Suprapubic skin (tissue), 4 donors: ENCODE data around the gene PDXP. TPM values are rescaled to one million over a fixed set of nuclear protein-coding genes. Genes with fewer than 3 reads are reported as not detected.
A peak's percentile ranks its signal among the peaks of the same experiment; 100 is the strongest.

Source experiments
- DNase-seq, 2 donors: peaks; one replicate each; pipeline ENCODE4 v3.0.0-alpha.2; 2019; ENCODE audit warnings: low spot score in 2 of 2
- H3K27ac ChIP-seq: fragments of 200-600 bp; sonication (generic); one replicate; pipeline ENCODE4 v1.5.1; 2019
- H3K27me3 ChIP-seq: fragments of 200-600 bp; sonication (generic); one replicate; pipeline ENCODE4 v1.5.1; 2019
- H3K36me3 ChIP-seq: fragments of 200-600 bp; sonication (generic); one replicate; pipeline ENCODE4 v1.5.1; 2019
- H3K4me1 ChIP-seq: fragments of 200-600 bp; sonication (generic); one replicate; pipeline ENCODE4 v1.5.1; 2019
- H3K4me3 ChIP-seq: fragments of 200-600 bp; sonication (generic); one replicate; pipeline ENCODE4 v1.5.1; 2019; ENCODE audit warnings: mild to moderate bottlenecking
- H3K9me3 ChIP-seq: fragments of 200-600 bp; sonication (generic); one replicate; pipeline ENCODE4 v1.5.1; 2019
- CTCF ChIP-seq, 2 donors: fragments of 200-600 bp in 1 of 2; fragments of 450-650 bp in 1 of 2; sonication (generic) in 1 of 2; IDR thresholded peaks; one replicate each; pipeline ENCODE4 v1.5.1; 2016 to 2019; ENCODE audit warnings: antibody characterized with exemption in 2 of 2, mild to moderate bottlenecking in 1 of 2, moderate library complexity in 1 of 2
- EP300 ChIP-seq: sonication (generic); formaldehyde crosslinking; IDR thresholded peaks from one replicate; pipeline ENCODE4 v1.6.1; 2017; ENCODE audit warnings: antibody characterized with exemption
- POLR2A ChIP-seq, 2 donors: fragments of 450-650 bp; IDR thresholded peaks; one replicate each; pipeline ENCODE4 v1.6.1; 2017; ENCODE audit warnings: antibody characterized with exemption in 2 of 2, mild to moderate bottlenecking in 2 of 2, moderate library complexity in 2 of 2
- POLR2AphosphoS5 ChIP-seq, 3 donors: sonication (generic); formaldehyde crosslinking; IDR thresholded peaks; one replicate each; pipeline ENCODE4 v1.6.1; 2017; ENCODE audit warnings: antibody characterized with exemption in 3 of 3
- WGBS: methylation state at CpG from one replicate; pipeline ENCODE4 v1.1.5; 2018; 5-methylcytosine and 5-hydroxymethylcytosine counted together
- total RNA-seq, 4 donors: library from RNA; depleted of rRNA; stranded (reverse); fragments of >200 nt; gene quantifications; one replicate each; pipeline ENCODE4 v1.1.0, GENCODE V29; 2016

PDXP gene
- total RNA-seq, 4 donors from 2014 or later = 4.2 to 6.1 (median 4.9) TPM

- DNase-seq = peak; percentile 96 to 97
- WGBS = 36% methylated on average over 23 of the region's 39 CpGs
- no peak within 1 kb of the TSS for H3K27ac ChIP-seq
- peaks cover 27% of the 10 kb centered on the region for H3K36me3 ChIP-seq
- TF ChIP-seq POLR2AphosphoS5 (IDR thresholded peaks at IDR 0.05) (peak in 1 of 3 donors; percentile 3), POLR2A (IDR thresholded peaks at IDR 0.05) (no peak), CTCF (IDR thresholded peaks at IDR 0.05) (peak in 1 of 2 donors; percentile 31), EP300 (no peak)
- no peaks in the 10 kb centered on the region for H3K9me3 ChIP-seq
- H3K27me3 ChIP-seq = no peaks in the 10 kb centered on the region
- peak within 1 kb of the TSS; percentile 39 for H3K4me3 ChIP-seq
- peaks cover 17% of the 10 kb centered on the region for H3K4me1 ChIP-seq
These were observed 38.4 kb downstream of the PDXP start, which contains the start of gene TRIOBP for GRCh38 chr22:37696657-37697537. Gene TRIOBP (plus strand): TSS chr22:37697048. CDS start chr22:37701366, 4,318 bp downstream.

- Histone ChIP-seq H3K4me3 (no peak overlapping the region), H3K9me3 (no peaks in the 10 kb centered on the region), H3K36me3 (peaks cover 22% of the 10 kb centered on the region), H3K27ac (no peak overlapping the region), H3K27me3 (no peaks in the 10 kb centered on the region), H3K4me1 (peaks cover 17% of the 10 kb centered on the region)
- WGBS = 33% methylated on average over 2 of the region's 3 CpGs
- no peak for DNase-seq
- TF ChIP-seq POLR2AphosphoS5 (IDR thresholded peaks at IDR 0.05) = no peak
- TF ChIP-seq CTCF (IDR thresholded peaks at IDR 0.05) = no peak
- TF ChIP-seq EP300 = no peak
- no peak for TF ChIP-seq POLR2A (IDR thresholded peaks at IDR 0.05)
These were observed 39.0 kb downstream of the PDXP start for GRCh38 chr22:37697538-37697835.

- no peak for TF ChIP-seq POLR2A (IDR thresholded peaks at IDR 0.05)
- no peak for TF ChIP-seq EP300
- TF ChIP-seq POLR2AphosphoS5 (IDR thresholded peaks at IDR 0.05) = no peak
- no peak for TF ChIP-seq CTCF (IDR thresholded peaks at IDR 0.05)
- Histone ChIP-seq H3K36me3 (peaks cover 5% of the 10 kb centered on the region), H3K4me1 (peaks cover 11% of the 10 kb centered on the region), H3K9me3 (no peaks in the 10 kb centered on the region), H3K27ac (no peak overlapping the region), H3K27me3 (no peaks in the 10 kb centered on the region), H3K4me3 (no peak overlapping the region)
- DNase-seq = no peak
- 71% methylated on average over 8 of the region's 8 CpGs for WGBS
These were observed 42.7 kb downstream of the PDXP start for GRCh38 chr22:37701141-37701786.

GRCh38 chr22:37703906-37704305 lies 45.4 kb downstream of the PDXP start:
- Histone ChIP-seq H3K36me3 (peaks cover 5% of the 10 kb centered on the region), H3K4me3 (no peak overlapping the region), H3K27ac (no peak overlapping the region), H3K9me3 (no peaks in the 10 kb centered on the region), H3K27me3 (no peaks in the 10 kb centered on the region), H3K4me1 (no peaks in the 10 kb centered on the region)
- WGBS = 79% methylated on average over 7 of the region's 7 CpGs
- no peak for DNase-seq
- TF ChIP-seq POLR2AphosphoS5 (IDR thresholded peaks at IDR 0.05) (no peak), CTCF (IDR thresholded peaks at IDR 0.05) (no peak), EP300 (no peak), POLR2A (IDR thresholded peaks at IDR 0.05) (no peak)

DNA sequence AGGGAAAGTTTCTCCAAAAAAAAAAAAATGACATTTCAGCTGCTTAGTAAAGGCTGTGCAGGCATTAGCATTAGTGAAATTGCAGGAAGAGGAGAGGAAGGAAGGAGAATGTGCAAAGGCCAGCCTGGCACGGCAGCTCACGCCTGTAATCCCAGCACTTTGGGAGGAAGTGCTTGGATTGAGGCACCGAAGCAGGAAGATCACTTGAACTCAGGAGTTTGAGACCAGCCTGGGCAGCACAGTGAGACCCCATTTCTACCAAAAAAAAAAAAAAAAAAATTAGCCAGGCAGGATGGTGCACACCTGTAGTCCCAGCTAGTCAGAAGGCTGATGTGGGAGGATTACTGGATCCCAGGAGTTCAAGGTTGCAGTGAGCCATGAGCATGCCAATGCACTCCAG lies 46.1 kb downstream of the PDXP start:
- Histone ChIP-seq H3K4me1 (no peaks in the 10 kb centered on the region), H3K4me3 (no peak overlapping the region), H3K36me3 (peaks cover 5% of the 10 kb centered on the region), H3K27ac (no peak overlapping the region), H3K9me3 (no peaks in the 10 kb centered on the region), H3K27me3 (no peaks in the 10 kb centered on the region)
- TF ChIP-seq CTCF (IDR thresholded peaks at IDR 0.05) (no peak), POLR2A (IDR thresholded peaks at IDR 0.05) (no peak), POLR2AphosphoS5 (IDR thresholded peaks at IDR 0.05) (no peak), EP300 (no peak)
- WGBS = 76% methylated on average over 3 of the region's 3 CpGs
- DNase-seq = no peak
